Measurements from ENCODE around the gene GRN.
"Not testable (repeated sequence)": the region's sequence is repeated elsewhere in the genome, so short reads cannot be mapped to it uniquely, and the experiment has no call there.

Gene GRN

GRCh38 chr17:44383861-44384260 is 38.8 kb downstream of the GRN start:
- no peak for DNase-seq

DNA sequence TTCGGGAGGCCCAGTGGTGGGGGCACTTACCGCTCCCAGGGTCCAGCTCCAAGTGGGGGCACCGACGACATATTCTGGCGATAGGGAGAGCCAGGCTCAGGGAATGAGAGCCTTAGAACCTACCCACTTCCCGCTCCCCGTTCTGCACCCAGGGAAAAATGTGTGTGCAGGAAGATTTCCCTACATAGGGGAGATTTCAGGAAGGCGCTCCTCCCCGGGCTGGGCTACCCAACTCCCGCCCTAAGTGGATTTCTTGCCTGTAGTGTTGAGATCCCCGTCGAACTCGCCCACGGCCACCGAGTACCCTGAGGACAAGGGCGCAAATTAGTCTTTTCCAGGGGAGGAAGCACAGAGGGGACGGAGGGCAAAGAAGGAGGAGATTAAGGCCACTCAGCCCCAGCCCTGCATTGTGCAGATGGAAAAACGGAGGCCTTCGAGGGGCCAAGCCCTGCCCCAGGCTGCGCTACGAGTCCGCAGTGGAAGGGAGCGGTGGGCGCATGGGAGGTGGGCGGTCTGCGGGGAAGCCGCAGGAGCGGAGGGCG is 39.2 kb downstream of the GRN start:
- DNase-seq = no peak

GRCh38 chr17:44384823-44385286 is 39.8 kb downstream of the GRN start:
- no peak for DNase-seq

- DNase-seq = peak; percentile 46
These were observed 40.4 kb downstream of the GRN start for GRCh38 chr17:44385287-44386181.

DNA sequence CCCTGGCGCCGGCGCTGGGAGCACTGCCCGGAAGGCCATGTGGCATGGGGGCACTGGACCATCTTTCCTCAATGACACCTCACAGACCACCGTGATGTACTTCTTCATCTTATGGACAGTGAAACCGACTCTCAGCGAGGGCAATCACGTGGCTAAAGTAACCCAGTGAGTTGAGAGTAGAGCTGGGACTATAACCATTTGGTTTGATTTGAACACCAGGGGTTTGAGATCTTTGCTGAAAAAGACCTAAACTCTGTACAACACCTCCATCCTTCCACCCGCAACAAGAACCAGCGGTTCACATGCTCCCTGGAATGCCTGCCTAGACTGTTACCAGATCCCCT is 41.1 kb downstream of the GRN start:
- DNase-seq = no peak

DNA sequence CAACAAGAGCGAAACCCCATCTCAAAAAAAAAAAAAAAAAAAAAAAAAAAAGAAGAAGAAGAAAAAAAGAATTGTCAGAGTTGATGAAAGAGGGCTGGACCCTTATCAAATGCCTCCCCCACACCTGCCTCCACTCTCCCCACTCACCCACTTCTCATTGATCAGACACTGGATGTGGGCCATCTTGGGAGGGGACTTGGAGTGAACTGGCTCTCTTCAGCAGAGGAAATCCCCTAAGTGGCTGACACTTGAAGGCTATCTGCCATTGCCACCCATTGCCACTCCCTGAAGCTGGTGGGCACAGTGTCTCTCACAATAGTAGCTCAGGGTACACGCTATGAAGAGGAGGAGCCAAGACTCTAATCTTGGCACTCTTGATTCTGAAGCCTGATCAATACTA is 42.7 kb downstream of the GRN start:
- DNase-seq = no peak

DNA sequence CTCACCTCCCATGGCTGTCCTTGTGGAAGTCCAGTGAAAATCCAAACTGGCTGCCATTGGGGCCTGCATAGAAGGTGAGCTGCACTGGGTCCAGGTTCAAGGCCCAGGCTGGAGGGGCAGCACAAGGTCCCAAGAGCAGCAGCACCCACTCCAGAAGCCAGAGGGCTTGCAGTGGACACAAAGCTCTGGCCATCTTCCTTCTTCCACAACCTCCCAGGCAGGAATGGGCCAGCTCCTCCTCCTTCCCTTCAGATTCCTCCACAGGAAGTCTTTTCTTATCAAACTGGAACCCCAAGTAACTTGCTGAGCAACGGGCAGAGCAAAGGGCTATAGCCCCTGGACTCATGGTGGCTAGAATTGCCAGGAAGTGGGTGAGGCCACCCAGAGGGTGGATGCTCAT is 44.2 kb downstream of the GRN start, which contains the start of gene ITGA2B:
ITGA2B (minus strand) TSS at position 369 of the 400 bp plus-strand sequence; CDS start at position 193, 176 bp downstream.
- no peak for DNase-seq

DNA sequence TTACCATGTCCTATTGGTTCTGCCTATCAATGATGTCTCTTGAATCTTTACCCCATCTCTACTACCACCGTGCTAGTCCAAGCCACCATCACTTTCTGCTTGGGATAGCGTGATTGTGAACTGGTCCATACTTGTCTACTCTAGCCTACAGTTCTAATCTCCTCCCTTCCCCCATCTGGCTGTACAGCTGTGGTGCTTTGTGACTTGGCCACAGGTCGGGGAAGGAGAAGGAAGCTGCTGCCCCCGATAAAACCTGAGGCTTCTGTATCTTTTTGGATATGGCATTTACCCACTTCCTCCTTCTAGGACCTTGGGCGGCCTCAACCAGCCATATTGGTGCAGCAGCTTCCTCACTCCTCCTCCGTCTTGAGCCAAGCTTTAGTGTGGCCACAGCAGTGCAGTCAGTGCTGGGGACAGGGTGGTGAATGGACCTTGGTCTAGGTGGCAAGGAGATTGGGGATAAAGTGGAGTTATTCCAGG is 44.7 kb downstream of the GRN start:
- peak; percentile 22 for DNase-seq

DNA sequence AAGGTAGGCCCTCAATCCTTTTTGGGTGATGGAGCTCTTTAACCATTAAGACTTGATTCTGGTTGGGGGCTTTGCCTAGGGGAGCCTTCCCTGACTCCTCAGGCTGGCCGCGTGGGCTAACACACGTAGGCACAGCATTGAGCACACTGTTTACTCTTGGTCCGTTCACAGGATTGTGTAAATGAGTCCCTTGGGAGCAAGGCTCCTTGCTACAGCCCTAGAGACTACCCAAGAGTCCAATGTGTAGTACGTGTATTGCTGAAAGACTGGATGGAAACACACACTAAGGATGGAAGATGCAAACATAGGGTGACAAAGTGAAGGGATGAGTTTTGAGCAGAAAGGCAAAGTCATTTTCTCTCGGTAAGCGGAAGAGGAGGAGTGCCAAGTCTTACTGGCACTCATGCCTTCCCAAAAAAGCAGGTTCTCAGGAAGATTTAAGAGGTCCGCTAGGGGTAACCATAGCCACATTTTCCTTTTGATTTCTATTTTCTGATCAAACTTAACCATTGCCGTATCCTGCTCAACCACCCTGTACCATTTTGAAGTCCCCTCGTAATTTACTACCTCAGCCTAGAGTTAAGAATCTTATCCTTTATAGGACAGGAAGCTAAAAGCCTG is 45.3 kb downstream of the GRN start:
- DNase-seq = no peak

- not testable (repeated sequence) for DNase-seq
These were observed 49.0 kb downstream of the GRN start for GRCh38 chr17:44394112-44394511.

- DNase-seq = no peak
These were observed 49.7 kb downstream of the GRN start for GRCh38 chr17:44394833-44395232.

GRCh38 chr17:44396946-44397345 is 51.8 kb downstream of the GRN start:
- DNase-seq = no peak

GRCh38 chr17:44397479-44398440 is 52.7 kb downstream of the GRN start:
- no peak for DNase-seq

DNA sequence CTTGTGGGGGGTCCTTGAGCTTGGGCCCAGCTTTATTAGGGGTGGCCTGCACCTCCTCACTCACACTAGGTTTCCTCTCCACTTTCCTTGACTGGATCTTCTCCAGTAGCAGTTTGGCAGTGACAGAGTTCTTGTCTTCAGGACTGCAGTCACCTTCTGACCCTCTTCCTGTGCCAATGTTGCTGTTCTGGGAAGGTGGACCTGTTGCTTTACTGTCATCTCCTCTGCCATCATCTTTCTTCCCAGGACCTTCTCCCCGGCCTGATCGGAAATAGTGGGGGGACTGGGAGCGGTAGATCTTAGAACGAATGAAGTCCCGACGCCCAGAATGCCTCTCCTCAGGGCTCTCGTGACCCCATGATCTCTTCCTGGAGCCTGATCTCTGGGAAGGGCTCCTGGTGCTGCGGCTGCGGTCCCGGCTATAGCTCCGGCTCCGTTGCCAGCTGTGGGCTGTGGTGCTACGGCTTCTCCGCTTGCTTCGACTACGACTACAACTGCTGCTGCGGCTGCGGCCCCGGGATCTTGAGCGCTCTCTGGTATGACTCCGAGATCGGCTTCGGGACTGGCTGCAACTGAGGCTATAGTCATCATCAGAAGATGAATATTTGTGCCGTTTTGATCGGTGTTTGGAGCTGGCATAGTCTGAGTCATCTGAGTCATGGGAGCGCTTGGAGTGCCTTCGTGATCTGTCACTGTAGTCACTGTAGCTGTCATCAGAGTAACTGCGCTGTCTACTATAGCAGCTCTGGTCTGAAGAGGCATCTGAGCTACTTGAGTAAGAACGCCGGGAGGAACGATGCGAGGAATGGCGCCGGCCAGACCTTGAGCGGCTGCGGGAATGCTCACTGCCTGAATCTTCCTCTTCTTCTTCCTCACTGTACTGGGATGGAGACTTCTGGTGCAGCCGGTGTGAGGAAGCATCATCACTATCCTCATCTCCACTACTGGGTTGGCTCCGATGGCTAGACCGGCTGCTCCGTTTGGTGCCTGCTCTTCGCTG is 53.9 kb downstream of the GRN start:
- DNase-seq = no peak

GRCh38 chr17:44400226-44400847 is 55.2 kb downstream of the GRN start:
- DNase-seq = no peak

Data from DMS153 (cell line).